Activated T-cell treated with anti-CD3 and anti-CD28 coated beads, Interleukin-2, amount 50 U/mL, for 72 hours (primary cell): ENCODE measurements around the gene AKR1B1. TPM values are rescaled to one million over a fixed set of nuclear protein-coding genes. Genes with fewer than 3 reads are reported as not detected.

ENCODE experiments used
- ATAC-seq, 2 donors: fragments of 150-1000 bp; cut with Tn5 transposase; replicated peaks in 1 of 2; 2 replicates each; pipeline ENCODE4 v1.10.0; 2021; ENCODE audit warnings: moderate library complexity in 2 of 2, mild to moderate bottlenecking in 1 of 2
- DNase-seq, 2 donors: peaks; one replicate each; pipeline ENCODE4 v3.0.0; 2021 to 2022; ENCODE audit warnings: mixed read lengths in 1 of 2
- H3K27ac Mint-ChIP-seq: one replicate; pipeline ENCODE4 v1.8.0; 2022; ENCODE audit warnings: mild to moderate bottlenecking, moderate library complexity, mixed read lengths
- H3K27me3 Mint-ChIP-seq: one replicate; pipeline ENCODE4 v1.8.0; 2022; ENCODE audit warnings: low read depth, mixed read lengths
- H3K36me3 Mint-ChIP-seq, 2 donors: one replicate each; pipeline ENCODE4 v1.8.0; 2022; ENCODE audit warnings: mixed read lengths in 2 of 2, mild to moderate bottlenecking in 1 of 2; ENCODE audit not compliant: insufficient read depth in 2 of 2
- H3K4me1 Mint-ChIP-seq: one replicate; pipeline ENCODE4 v1.8.0; 2022; ENCODE audit warnings: low read depth, mixed read lengths
- H3K4me3 Mint-ChIP-seq, 2 donors: one replicate each; pipeline ENCODE4 v1.8.0; 2022; ENCODE audit warnings: mild to moderate bottlenecking in 2 of 2, mixed read lengths in 2 of 2, moderate library complexity in 2 of 2
- H3K9me3 Mint-ChIP-seq, 2 donors: one replicate each; pipeline ENCODE4 v1.8.0; 2022; ENCODE audit warnings: mixed read lengths in 2 of 2
- total RNA-seq, 2 donors: library from RNA; stranded (reverse); gene quantifications; one replicate each; pipeline ENCODE4 v1.2.3, GENCODE V29; 2022

AKR1B1 gene
- total RNA-seq, 2 donors from 2014 or later: 95.1 to 117 TPM

DNA sequence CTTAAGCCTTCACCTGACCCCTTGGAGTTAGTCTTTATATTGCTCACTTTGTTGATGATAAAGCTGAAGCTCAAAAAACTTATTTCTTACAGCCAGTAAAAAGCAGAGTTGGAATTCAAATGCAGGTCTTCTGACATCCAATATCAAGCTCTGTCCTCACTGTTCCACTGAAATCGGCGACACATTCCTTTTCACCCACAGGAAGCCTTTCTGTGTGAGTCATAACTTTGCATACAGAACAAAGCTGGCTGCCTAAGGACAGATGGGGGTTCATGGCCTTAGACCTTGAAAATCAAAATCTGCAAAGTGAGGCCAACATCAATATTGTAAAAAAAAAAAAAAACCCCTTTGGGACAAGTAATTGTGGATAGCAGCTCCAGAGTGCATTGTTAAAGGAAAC lies 21.8 kb upstream of the AKR1B1 start:
- no peaks in the 10 kb centered on the region for H3K4me1 Mint-ChIP-seq
- no peaks in the 10 kb centered on the region for H3K9me3 Mint-ChIP-seq
- ATAC-seq: no peak
- no peaks in the 10 kb centered on the region for H3K36me3 Mint-ChIP-seq
- H3K27me3 Mint-ChIP-seq: peaks cover 24% of the 10 kb centered on the region
- DNase-seq: no peak
- H3K4me3 Mint-ChIP-seq: no peak overlapping the region
- H3K27ac Mint-ChIP-seq: no peak overlapping the region

GRCh38 chr7:134480202-134480601 lies 21.3 kb upstream of the AKR1B1 start:
- DNase-seq (no peak), ATAC-seq (no peak)
- Mint-ChIP-seq H3K27me3 (peaks cover 19% of the 10 kb centered on the region), H3K4me3 (no peak overlapping the region), H3K27ac (peak overlapping the region; percentile 59), H3K36me3 (no peaks in the 10 kb centered on the region), H3K9me3 (no peaks in the 10 kb centered on the region), H3K4me1 (no peaks in the 10 kb centered on the region)

DNA sequence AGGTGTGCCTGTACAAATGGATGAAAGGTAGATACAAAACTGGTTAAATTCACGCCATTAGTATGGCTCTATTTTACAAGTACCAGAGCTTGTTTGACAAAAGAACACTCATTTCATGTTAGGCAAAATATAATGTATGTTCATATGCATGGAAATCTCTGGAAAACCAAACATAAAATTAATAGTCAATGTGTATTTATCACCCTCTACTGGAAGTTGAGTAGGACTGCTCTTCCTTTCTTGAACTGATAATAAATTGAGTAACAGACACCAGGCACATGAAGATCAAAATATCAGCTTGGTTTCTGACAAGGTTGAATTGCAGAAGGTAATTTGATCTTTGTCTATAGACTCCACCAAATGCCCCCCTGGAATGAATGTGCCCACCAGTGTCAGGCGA lies 19.8 kb upstream of the AKR1B1 start:
- no peak overlapping the region for H3K27ac Mint-ChIP-seq
- DNase-seq (no peak), ATAC-seq (no peak)
- no peaks in the 10 kb centered on the region for H3K4me1 Mint-ChIP-seq
- no peaks in the 10 kb centered on the region for H3K36me3 Mint-ChIP-seq
- H3K4me3 Mint-ChIP-seq: no peak overlapping the region
- no peaks in the 10 kb centered on the region for H3K9me3 Mint-ChIP-seq
- peaks cover 15% of the 10 kb centered on the region for H3K27me3 Mint-ChIP-seq

DNA sequence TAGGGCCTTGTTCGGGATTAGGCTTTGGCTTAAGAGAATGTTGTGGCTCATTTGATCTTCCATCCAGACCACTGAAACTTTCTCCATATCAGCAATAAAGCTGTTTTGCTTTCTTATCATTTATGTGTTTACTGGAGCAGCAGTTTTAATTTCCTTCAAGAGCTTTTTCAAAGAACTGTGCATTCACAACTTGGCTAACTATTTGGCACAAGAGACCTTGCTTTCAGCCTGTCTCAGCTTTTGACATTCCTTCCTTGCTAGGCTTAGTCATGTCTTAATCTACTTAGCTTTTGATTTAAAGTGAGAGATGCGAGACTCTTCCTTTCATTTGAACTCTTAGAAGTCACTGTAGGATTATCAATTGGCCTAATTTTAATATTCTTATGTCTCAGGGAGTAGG lies 19.1 kb upstream of the AKR1B1 start:
- Mint-ChIP-seq H3K27ac (no peak overlapping the region), H3K4me3 (no peak overlapping the region), H3K27me3 (peaks cover 7% of the 10 kb centered on the region), H3K4me1 (no peaks in the 10 kb centered on the region), H3K36me3 (no peaks in the 10 kb centered on the region), H3K9me3 (no peaks in the 10 kb centered on the region)
- DNase-seq: no peak
- no peak for ATAC-seq

- Mint-ChIP-seq H3K9me3 (no peaks in the 10 kb centered on the region), H3K27me3 (peaks cover 5% of the 10 kb centered on the region), H3K4me1 (no peaks in the 10 kb centered on the region), H3K27ac (no peak overlapping the region), H3K4me3 (no peak overlapping the region), H3K36me3 (no peaks in the 10 kb centered on the region)
- no peak for DNase-seq
- ATAC-seq: no peak
Measured at GRCh38 chr7:134476044-134476443, 17.1 kb upstream of the AKR1B1 start.

DNA sequence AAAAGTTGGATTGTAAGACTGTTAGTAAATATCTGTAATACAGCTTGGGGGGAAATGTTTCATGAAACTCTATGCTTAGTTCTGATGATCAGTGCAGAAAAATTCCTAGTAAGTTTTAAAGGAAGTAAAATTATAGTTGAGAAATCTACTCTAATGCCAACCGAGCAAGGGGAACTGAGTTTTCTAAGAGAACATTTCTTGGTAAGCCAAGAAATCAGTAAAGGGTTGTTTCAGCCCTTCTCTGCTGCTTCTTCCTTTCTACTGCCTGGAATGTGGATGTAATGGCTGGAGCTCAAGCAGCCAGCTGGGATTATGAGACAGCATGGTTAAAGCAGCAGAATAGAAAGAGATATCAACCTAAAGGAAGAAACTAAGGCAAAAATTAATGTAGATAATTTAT lies 15.9 kb upstream of the AKR1B1 start:
- ATAC-seq: no peak
- no peaks in the 10 kb centered on the region for H3K36me3 Mint-ChIP-seq
- no peak overlapping the region for H3K4me3 Mint-ChIP-seq
- no peak for DNase-seq
- no peaks in the 10 kb centered on the region for H3K9me3 Mint-ChIP-seq
- no peaks in the 10 kb centered on the region for H3K4me1 Mint-ChIP-seq
- no peak overlapping the region for H3K27ac Mint-ChIP-seq
- H3K27me3 Mint-ChIP-seq: peaks cover 5% of the 10 kb centered on the region

- Mint-ChIP-seq H3K27ac (peak overlapping the region; percentile 21), H3K27me3 (peaks cover 5% of the 10 kb centered on the region), H3K36me3 (no peaks in the 10 kb centered on the region), H3K4me1 (no peaks in the 10 kb centered on the region), H3K4me3 (no peak overlapping the region), H3K9me3 (no peaks in the 10 kb centered on the region)
- DNase-seq (no peak), ATAC-seq (no peak)
Measured at GRCh38 chr7:134473861-134474291, 15.0 kb upstream of the AKR1B1 start.

GRCh38 chr7:134472572-134473244 lies 13.8 kb upstream of the AKR1B1 start:
- H3K36me3 Mint-ChIP-seq: no peaks in the 10 kb centered on the region
- no peak overlapping the region for H3K4me3 Mint-ChIP-seq
- H3K4me1 Mint-ChIP-seq: no peaks in the 10 kb centered on the region
- no peak for ATAC-seq
- DNase-seq: no peak
- H3K27ac Mint-ChIP-seq: no peak overlapping the region
- H3K9me3 Mint-ChIP-seq: no peaks in the 10 kb centered on the region
- peaks cover 5% of the 10 kb centered on the region for H3K27me3 Mint-ChIP-seq

- Mint-ChIP-seq H3K9me3 (peaks cover 0 to 3% of the 10 kb centered on the region in 2 donors), H3K4me3 (no peak overlapping the region), H3K27me3 (peaks cover 5% of the 10 kb centered on the region), H3K27ac (no peak overlapping the region), H3K36me3 (no peaks in the 10 kb centered on the region), H3K4me1 (no peaks in the 10 kb centered on the region)
- DNase-seq: peak in 1 of 2 donors; percentile 32
- ATAC-seq: peak; percentile 66 to 69
Measured at GRCh38 chr7:134470864-134471263, 12.0 kb upstream of the AKR1B1 start.

DNA sequence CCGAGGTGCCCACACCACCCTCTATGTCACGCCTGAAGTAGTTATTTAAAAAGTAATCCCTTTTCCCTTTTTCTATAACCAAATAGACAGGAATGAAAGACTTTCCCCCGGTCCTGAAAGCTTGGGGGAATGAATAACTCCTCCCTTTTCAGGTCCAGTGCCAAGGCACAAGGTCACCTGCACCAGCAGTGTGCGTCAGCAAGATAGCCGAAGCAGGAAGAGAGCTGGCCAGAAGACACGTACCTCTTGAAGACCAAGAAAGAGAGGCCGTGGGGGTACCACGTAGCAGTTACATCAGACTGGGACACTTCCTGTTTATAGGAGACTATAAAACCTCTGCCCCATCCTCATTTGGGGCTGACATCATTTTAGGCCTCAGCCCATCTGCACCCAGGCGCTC lies 10.7 kb upstream of the AKR1B1 start:
- Mint-ChIP-seq H3K27me3 (no peaks in the 10 kb centered on the region), H3K27ac (no peak overlapping the region), H3K4me3 (no peak overlapping the region), H3K4me1 (no peaks in the 10 kb centered on the region), H3K36me3 (peaks cover under 1 to 3% of the 10 kb centered on the region in 2 donors), H3K9me3 (peaks cover 3 to 8% of the 10 kb centered on the region in 2 donors)
- DNase-seq (no peak), ATAC-seq (no peak)

- H3K4me1 Mint-ChIP-seq: no peaks in the 10 kb centered on the region
- H3K36me3 Mint-ChIP-seq: peaks cover 6 to 10% of the 10 kb centered on the region in 2 donors
- no peaks in the 10 kb centered on the region for H3K27me3 Mint-ChIP-seq
- H3K27ac Mint-ChIP-seq: no peak overlapping the region
- H3K4me3 Mint-ChIP-seq: no peak overlapping the region
- no peak for DNase-seq
- H3K9me3 Mint-ChIP-seq: peaks cover 8 to 13% of the 10 kb centered on the region in 2 donors
- no peak for ATAC-seq
Measured at GRCh38 chr7:134468475-134468874, 9.6 kb upstream of the AKR1B1 start.

DNA sequence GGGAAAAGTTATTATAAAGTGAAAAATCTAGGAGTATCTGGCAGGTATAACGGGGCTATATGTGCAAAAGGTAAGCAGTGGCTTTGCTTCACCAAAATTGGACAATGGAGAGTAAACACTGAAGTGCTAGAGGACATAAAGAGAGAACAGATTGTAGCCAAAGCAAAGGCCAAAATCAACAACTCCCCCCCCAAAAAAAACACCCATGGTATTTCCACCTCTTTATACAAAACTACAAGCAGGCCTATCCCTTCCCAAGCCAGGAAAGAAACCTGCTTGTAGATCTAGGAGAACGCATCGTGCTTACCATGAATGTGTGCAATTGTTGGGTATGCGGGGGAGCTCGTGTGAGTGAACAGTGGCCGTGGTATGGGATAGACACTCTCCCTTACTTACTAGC lies 9.2 kb upstream of the AKR1B1 start:
- peaks cover 8 to 13% of the 10 kb centered on the region in 2 donors for H3K9me3 Mint-ChIP-seq
- DNase-seq (no peak), ATAC-seq (no peak)
- no peak overlapping the region for H3K27ac Mint-ChIP-seq
- no peaks in the 10 kb centered on the region for H3K4me1 Mint-ChIP-seq
- H3K36me3 Mint-ChIP-seq: peaks cover 6 to 10% of the 10 kb centered on the region in 2 donors
- H3K4me3 Mint-ChIP-seq: no peak overlapping the region
- H3K27me3 Mint-ChIP-seq: no peaks in the 10 kb centered on the region

DNA sequence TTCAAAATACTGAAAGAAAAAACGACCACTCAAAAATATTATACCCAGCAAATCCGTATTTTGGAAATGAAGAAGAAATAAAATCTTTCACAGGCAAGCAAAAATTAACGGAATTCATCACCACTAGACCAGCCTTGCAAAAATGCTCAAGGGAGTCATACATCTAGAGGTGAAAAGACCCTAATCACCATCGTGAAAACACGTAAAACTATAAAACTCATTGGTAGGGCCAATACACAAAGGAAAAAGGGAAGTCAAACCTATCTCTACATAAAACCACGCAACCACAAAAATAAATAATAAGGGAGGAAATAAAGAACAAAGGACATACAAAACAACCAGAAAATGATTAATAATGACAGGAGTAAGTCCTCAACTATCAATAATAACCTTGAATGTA lies 6.6 kb upstream of the AKR1B1 start:
- DNase-seq (no peak), ATAC-seq (no peak)
- Mint-ChIP-seq H3K27ac (no peak overlapping the region), H3K4me1 (peaks cover 12% of the 10 kb centered on the region), H3K4me3 (no peak overlapping the region), H3K27me3 (no peaks in the 10 kb centered on the region), H3K36me3 (peaks cover 6 to 10% of the 10 kb centered on the region in 2 donors), H3K9me3 (peaks cover 8 to 13% of the 10 kb centered on the region in 2 donors)

- no peak overlapping the region for H3K4me3 Mint-ChIP-seq
- ATAC-seq (no peak), DNase-seq (no peak)
- peaks cover 20% of the 10 kb centered on the region for H3K4me1 Mint-ChIP-seq
- no peak overlapping the region for H3K27ac Mint-ChIP-seq
- no peaks in the 10 kb centered on the region for H3K27me3 Mint-ChIP-seq
- H3K9me3 Mint-ChIP-seq: peaks cover 8 to 13% of the 10 kb centered on the region in 2 donors
- H3K36me3 Mint-ChIP-seq: peaks cover 6 to 10% of the 10 kb centered on the region in 2 donors
Measured at GRCh38 chr7:134464496-134464895, 5.6 kb upstream of the AKR1B1 start.
